Liver (tissue), 9 donors: ENCODE results near the gene TMEM213. TPM values are rescaled to one million over a fixed set of nuclear protein-coding genes. Genes with fewer than 3 reads are reported as not detected.

Experiments
- DNase-seq: peaks from one replicate; pipeline ENCODE4 v3.0.0-alpha.2; 2017; ENCODE audit warnings: low spot score
- H3K27ac ChIP-seq, 2 donors: one replicate each; pipeline ENCODE4 v1.7.0; 2013; ENCODE audit warnings: inconsistent platforms in 2 of 2, low read length in 2 of 2, control low read depth in 1 of 2, low read depth in 1 of 2, mild to moderate bottlenecking in 1 of 2
- H3K27me3 ChIP-seq, 4 donors: one replicate each; pipeline versions ENCODE4 v1.6.1 to v1.7.0; 2013; ENCODE audit warnings: low read length in 3 of 4, inconsistent platforms in 1 of 4, mild to moderate bottlenecking in 1 of 4, moderate library complexity in 1 of 4; ENCODE audit not compliant: control insufficient read depth in 4 of 4, insufficient read depth in 4 of 4
- H3K36me3 ChIP-seq, 4 donors: one replicate each; pipeline versions ENCODE4 v1.6.1 to v1.7.0; 2013; ENCODE audit warnings: low read length in 3 of 4, mild to moderate bottlenecking in 3 of 4, low read depth in 1 of 4, moderate library complexity in 1 of 4; ENCODE audit not compliant: control insufficient read depth in 4 of 4, insufficient read depth in 3 of 4
- H3K4me1 ChIP-seq, 4 donors: one replicate each; pipeline versions ENCODE4 v1.6.1 to v1.7.0; 2013; ENCODE audit warnings: low read length in 3 of 4, mild to moderate bottlenecking in 3 of 4, moderate library complexity in 1 of 4; ENCODE audit not compliant: control insufficient read depth in 4 of 4, insufficient read depth in 4 of 4
- H3K4me3 ChIP-seq, 3 donors: one replicate each; pipeline versions ENCODE4 v1.6.1 to v1.7.0; 2013; ENCODE audit warnings: low read length in 3 of 3, control low read depth in 1 of 3, low read depth in 1 of 3, mild to moderate bottlenecking in 1 of 3
- H3K9ac ChIP-seq, 2 donors: one replicate each; pipeline ENCODE4 v1.7.0; 2013; ENCODE audit warnings: low read length in 2 of 2, mild to moderate bottlenecking in 2 of 2, moderate library complexity in 2 of 2, control low read depth in 1 of 2, low read depth in 1 of 2
- H3K9me3 ChIP-seq, 4 donors: one replicate each; pipeline versions ENCODE4 v1.6.1 to v1.7.0; 2013; ENCODE audit warnings: low read length in 3 of 4; ENCODE audit not compliant: control insufficient read depth in 4 of 4
- EGR1 ChIP-seq, 2 donors: IDR thresholded peaks; 2 replicates each; pipeline ENCODE4 v1.6.1; 2016 to 2018; ENCODE audit warnings: antibody characterized with exemption in 2 of 2, low read depth in 2 of 2
- FOXA1 ChIP-seq: IDR thresholded peaks from 2 replicates; pipeline ENCODE4 v1.6.1; 2016; ENCODE audit warnings: antibody characterized with exemption
- GABPA ChIP-seq, 2 donors: IDR thresholded peaks in 1 of 2; conservative IDR thresholded peaks in 1 of 2; 2 replicates each; pipeline ENCODE4 v1.6.1; 2016; ENCODE audit warnings: antibody characterized with exemption in 2 of 2, mild to moderate bottlenecking in 1 of 2, moderate library complexity in 1 of 2
- HNF4A ChIP-seq, 2 donors: conservative IDR thresholded peaks; 2 replicates each; pipeline ENCODE4 v1.6.1; 2016; ENCODE audit warnings: antibody characterized with exemption in 2 of 2, mild to moderate bottlenecking in 2 of 2
- JUND ChIP-seq, 2 donors: IDR thresholded peaks; 2 replicates each; pipeline ENCODE4 v1.6.1; 2016; ENCODE audit warnings: antibody characterized with exemption in 2 of 2
- RAD21 ChIP-seq, 2 donors: IDR thresholded peaks; 2 replicates each; pipeline ENCODE4 v1.6.1; 2016; ENCODE audit warnings: antibody characterized with exemption in 2 of 2, mild to moderate bottlenecking in 2 of 2
- RXRA ChIP-seq, 2 donors: IDR thresholded peaks; 2 replicates each; pipeline ENCODE4 v1.6.1; 2017 to 2018; ENCODE audit warnings: antibody characterized with exemption in 2 of 2, mild to moderate bottlenecking in 1 of 2
- SP1 ChIP-seq: IDR thresholded peaks from 2 replicates; pipeline ENCODE4 v1.6.1; 2018; ENCODE audit warnings: antibody characterized with exemption, mild to moderate bottlenecking
- TAF1 ChIP-seq: conservative IDR thresholded peaks from 2 replicates; pipeline ENCODE4 v1.6.1; 2016; ENCODE audit warnings: antibody characterized with exemption, mild to moderate bottlenecking
- YY1 ChIP-seq: IDR thresholded peaks from 2 replicates; pipeline ENCODE4 v1.6.1; 2016; ENCODE audit warnings: antibody characterized with exemption, mild to moderate bottlenecking
- WGBS: extraction: QIAGEN DNeasy Blood & Tissue Kit; methylation state at CpG from one replicate; pipeline ENCODE4 v1.1.7; 2013; 5-methylcytosine and 5-hydroxymethylcytosine counted together
- polyA plus RNA-seq, 2 donors: library from polyadenylated mRNA; stranded (reverse) in 1 of 2; unstranded in 1 of 2; fragments of 200-250 nt in 1 of 2; fragments of >200 nt in 1 of 2; fragmentation: Nextera tagmentation in 1 of 2; extraction: Ambion mirVana in 1 of 2; gene quantifications; one replicate each; pipeline versions ENCODE4 v1.2.1 to v1.2.3, GENCODE V29; 2013 to 2015
- total RNA-seq, 2 donors: library from RNA; depleted of rRNA; stranded (reverse); fragments of >200 nt; gene quantifications; one replicate each; pipeline ENCODE4 v1.2.3, GENCODE V29; 2014
- TF ChIP-seq, protein P1 (sequence below): IDR thresholded peaks from 2 replicates; pipeline ENCODE4 v1.6.1; 2016; ENCODE audit warnings: antibody characterized with exemption
- TF ChIP-seq, protein P2 (sequence below): IDR thresholded peaks from 2 replicates; pipeline ENCODE4 v1.6.1; 2016; ENCODE audit warnings: antibody characterized with exemption
- TF ChIP-seq, protein P3 (sequence below): fragments of 150-350 bp; IDR thresholded peaks from 2 replicates; pipeline ENCODE4 v1.5.1; 2017; ENCODE audit warnings: improper control_type of control experiment, low read depth, low read length; ENCODE audit not compliant: missing input control
- TF ChIP-seq, protein P4 (sequence below): IDR thresholded peaks from 2 replicates; pipeline ENCODE4 v1.6.1; 2016; ENCODE audit warnings: antibody characterized with exemption, mild to moderate bottlenecking
- TF ChIP-seq, protein P5 (sequence below): IDR thresholded peaks from 2 replicates; pipeline ENCODE4 v1.6.1; 2016; ENCODE audit warnings: antibody characterized with exemption
- donor health status: healthy.
- donor health status: healthy.
- donor health status: healthy.
- donor health status: healthy.
- donor health status: healthy.

Gene TMEM213, protein sequence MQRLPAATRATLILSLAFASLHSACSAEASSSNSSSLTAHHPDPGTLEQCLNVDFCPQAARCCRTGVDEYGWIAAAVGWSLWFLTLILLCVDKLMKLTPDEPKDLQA
- not detected for total RNA-seq
- polyA plus RNA-seq = not detected

DNA sequence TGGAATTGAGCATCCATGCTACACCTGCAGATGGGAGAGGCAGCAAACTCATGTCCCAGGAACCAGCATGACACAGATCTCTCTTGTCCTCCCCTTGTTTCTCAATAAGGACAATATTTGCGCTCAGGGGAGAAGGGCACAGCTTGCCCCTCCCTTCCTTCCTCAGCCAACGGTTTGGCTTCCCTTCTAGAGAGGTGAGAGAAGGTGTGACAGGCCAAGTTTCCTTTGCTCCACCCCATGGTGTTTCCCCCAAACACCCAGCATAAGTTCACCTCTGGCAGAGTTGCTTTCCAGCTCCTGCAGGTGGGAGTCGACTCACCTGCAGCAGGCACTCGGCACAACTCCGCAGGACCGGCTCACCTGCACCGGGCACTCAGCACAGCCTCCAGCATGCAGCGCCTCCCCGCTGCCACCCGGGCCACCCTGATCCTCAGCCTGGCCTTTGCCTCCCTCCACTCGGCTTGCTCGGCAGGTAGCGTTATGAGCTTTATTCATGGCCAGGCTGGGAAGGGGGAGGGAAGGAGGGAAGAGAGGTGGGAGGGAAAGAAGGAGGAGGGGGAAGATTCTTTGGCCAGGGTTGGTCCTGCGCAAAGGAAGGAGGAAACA is at the start of gene TMEM213, which contains the start of gene ATP6V0A4:
TMEM213 (plus strand) TSS at position 280 of the 606 bp plus-strand sequence; CDS start at position 391, 111 bp downstream.
ATP6V0A4 (minus strand) TSS at position 482 of the 606 bp plus-strand sequence. CDS start 26,949 bp downstream, outside the sequence.
- Histone ChIP-seq H3K9ac (no peak within 1 kb of the TSS), H3K4me1 (no peaks in the 10 kb centered on the region), H3K27ac (no peak within 1 kb of the TSS), H3K27me3 (peaks cover 0 to 7% (median 0%) of the 10 kb centered on the region in 4 donors), H3K4me3 (no peak within 1 kb of the TSS), H3K36me3 (no peaks in the 10 kb centered on the region), H3K9me3 (no peaks in the 10 kb centered on the region)
- WGBS = 26% methylated on average over 14 of the region's 14 CpGs
- TF ChIP-seq RXRA (IDR thresholded peaks at IDR 0.05) (no peak), JUND (IDR thresholded peaks at IDR 0.05) (no peak), TAF1 (no peak), EGR1 (IDR thresholded peaks at IDR 0.05; ENCODE audit: low read depth in 2 of 2) (no peak), YY1 (no peak)
- TF ChIP-seq, protein P1, sequence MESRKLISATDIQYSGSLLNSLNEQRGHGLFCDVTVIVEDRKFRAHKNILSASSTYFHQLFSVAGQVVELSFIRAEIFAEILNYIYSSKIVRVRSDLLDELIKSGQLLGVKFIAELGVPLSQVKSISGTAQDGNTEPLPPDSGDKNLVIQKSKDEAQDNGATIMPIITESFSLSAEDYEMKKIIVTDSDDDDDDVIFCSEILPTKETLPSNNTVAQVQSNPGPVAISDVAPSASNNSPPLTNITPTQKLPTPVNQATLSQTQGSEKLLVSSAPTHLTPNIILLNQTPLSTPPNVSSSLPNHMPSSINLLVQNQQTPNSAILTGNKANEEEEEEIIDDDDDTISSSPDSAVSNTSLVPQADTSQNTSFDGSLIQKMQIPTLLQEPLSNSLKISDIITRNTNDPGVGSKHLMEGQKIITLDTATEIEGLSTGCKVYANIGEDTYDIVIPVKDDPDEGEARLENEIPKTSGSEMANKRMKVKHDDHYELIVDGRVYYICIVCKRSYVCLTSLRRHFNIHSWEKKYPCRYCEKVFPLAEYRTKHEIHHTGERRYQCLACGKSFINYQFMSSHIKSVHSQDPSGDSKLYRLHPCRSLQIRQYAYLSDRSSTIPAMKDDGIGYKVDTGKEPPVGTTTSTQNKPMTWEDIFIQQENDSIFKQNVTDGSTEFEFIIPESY = no peak
- TF ChIP-seq, protein P2, sequence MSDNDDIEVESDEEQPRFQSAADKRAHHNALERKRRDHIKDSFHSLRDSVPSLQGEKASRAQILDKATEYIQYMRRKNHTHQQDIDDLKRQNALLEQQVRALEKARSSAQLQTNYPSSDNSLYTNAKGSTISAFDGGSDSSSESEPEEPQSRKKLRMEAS = no peak
- no peak for DNase-seq

DNA sequence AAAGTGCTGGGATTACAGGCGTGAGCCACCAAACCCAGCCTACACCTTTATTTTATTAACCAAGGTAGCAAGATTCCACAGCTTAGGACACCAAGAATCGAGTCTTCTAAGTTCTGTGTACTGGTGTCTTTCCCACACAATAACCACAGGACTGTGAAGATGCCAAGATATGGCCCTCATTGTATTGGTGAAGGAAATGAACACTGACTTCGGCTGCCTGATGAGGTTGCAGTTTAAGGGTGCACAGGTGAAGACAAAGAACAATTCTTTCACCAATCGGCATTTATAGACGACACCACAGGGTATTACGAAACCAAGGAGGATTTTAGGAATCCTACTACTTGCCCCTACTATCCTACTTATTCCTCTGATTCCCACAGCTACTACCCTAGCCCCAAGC is 49.1 kb upstream of the TMEM213 start:
- WGBS = 88% methylated on average over 6 of the region's 6 CpGs
- TF ChIP-seq, protein P3, sequence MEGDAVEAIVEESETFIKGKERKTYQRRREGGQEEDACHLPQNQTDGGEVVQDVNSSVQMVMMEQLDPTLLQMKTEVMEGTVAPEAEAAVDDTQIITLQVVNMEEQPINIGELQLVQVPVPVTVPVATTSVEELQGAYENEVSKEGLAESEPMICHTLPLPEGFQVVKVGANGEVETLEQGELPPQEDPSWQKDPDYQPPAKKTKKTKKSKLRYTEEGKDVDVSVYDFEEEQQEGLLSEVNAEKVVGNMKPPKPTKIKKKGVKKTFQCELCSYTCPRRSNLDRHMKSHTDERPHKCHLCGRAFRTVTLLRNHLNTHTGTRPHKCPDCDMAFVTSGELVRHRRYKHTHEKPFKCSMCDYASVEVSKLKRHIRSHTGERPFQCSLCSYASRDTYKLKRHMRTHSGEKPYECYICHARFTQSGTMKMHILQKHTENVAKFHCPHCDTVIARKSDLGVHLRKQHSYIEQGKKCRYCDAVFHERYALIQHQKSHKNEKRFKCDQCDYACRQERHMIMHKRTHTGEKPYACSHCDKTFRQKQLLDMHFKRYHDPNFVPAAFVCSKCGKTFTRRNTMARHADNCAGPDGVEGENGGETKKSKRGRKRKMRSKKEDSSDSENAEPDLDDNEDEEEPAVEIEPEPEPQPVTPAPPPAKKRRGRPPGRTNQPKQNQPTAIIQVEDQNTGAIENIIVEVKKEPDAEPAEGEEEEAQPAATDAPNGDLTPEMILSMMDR = no peak
- no peak for TF ChIP-seq FOXA1
- TF ChIP-seq GABPA (IDR thresholded peaks at IDR 0.05 in 1 of 2, conservative IDR thresholded peaks at IDR 0.05 in 1 of 2) = no peak
- TF ChIP-seq JUND (IDR thresholded peaks at IDR 0.05) = no peak
- TF ChIP-seq SP1 = no peak
- TF ChIP-seq, protein P2 = no peak
- no peak for TF ChIP-seq RAD21 (IDR thresholded peaks at IDR 0.05)
- no peak for TF ChIP-seq HNF4A (conservative IDR thresholded peaks at IDR 0.05)
- no peak for TF ChIP-seq YY1
- no peak for TF ChIP-seq EGR1 (IDR thresholded peaks at IDR 0.05; ENCODE audit: low read depth in 2 of 2)
- TF ChIP-seq, protein P4, sequence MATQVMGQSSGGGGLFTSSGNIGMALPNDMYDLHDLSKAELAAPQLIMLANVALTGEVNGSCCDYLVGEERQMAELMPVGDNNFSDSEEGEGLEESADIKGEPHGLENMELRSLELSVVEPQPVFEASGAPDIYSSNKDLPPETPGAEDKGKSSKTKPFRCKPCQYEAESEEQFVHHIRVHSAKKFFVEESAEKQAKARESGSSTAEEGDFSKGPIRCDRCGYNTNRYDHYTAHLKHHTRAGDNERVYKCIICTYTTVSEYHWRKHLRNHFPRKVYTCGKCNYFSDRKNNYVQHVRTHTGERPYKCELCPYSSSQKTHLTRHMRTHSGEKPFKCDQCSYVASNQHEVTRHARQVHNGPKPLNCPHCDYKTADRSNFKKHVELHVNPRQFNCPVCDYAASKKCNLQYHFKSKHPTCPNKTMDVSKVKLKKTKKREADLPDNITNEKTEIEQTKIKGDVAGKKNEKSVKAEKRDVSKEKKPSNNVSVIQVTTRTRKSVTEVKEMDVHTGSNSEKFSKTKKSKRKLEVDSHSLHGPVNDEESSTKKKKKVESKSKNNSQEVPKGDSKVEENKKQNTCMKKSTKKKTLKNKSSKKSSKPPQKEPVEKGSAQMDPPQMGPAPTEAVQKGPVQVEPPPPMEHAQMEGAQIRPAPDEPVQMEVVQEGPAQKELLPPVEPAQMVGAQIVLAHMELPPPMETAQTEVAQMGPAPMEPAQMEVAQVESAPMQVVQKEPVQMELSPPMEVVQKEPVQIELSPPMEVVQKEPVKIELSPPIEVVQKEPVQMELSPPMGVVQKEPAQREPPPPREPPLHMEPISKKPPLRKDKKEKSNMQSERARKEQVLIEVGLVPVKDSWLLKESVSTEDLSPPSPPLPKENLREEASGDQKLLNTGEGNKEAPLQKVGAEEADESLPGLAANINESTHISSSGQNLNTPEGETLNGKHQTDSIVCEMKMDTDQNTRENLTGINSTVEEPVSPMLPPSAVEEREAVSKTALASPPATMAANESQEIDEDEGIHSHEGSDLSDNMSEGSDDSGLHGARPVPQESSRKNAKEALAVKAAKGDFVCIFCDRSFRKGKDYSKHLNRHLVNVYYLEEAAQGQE = no peak
- TF ChIP-seq, protein P5, sequence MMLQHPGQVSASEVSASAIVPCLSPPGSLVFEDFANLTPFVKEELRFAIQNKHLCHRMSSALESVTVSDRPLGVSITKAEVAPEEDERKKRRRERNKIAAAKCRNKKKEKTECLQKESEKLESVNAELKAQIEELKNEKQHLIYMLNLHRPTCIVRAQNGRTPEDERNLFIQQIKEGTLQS = no peak
- TF ChIP-seq, protein P1 = no peak
- TF ChIP-seq TAF1 = no peak
- H3K36me3 ChIP-seq = no peaks in the 10 kb centered on the region

More for the DNA sequence above, 49.1 kb upstream of the TMEM213 start:
- Histone ChIP-seq H3K9ac (no peak overlapping the region), H3K4me3 (no peak overlapping the region), H3K27me3 (no peaks in the 10 kb centered on the region), H3K9me3 (no peaks in the 10 kb centered on the region), H3K27ac (no peak overlapping the region), H3K4me1 (peaks cover 0 to 8% (median 0%) of the 10 kb centered on the region in 4 donors)
- no peak for DNase-seq
